ENCODE data around the gene RNU1-4.
"Not testable (repeated sequence)": the region's sequence is repeated elsewhere in the genome, so short reads cannot be mapped to it uniquely, and the experiment has no call there.

The RNU1-4 gene

DNA sequence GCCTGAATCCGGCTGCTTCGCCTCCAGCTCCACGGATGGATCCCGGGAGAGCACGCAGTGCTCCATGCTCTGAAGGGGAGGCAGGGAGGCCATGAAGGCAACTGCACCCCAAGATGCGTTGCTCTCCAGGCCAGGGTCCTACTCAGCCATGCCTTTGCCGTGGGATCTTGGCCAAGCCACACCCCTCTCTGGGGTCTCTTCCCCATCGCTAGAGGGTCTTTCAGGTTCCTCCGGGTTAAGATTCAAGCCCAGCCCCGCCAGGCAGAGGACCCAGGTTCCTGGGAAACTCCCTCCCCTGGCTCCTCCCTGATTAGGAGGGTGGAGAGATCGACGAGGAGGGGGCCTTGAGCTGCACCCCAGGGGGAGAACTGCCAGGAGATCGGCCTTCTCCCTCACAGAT is 36.2 kb upstream of the RNU1-4 start:
- H3K9me3 Mint-ChIP-seq (ENCODE audit: low read depth); H3K27me3 Mint-ChIP-seq; H3K4me1 Mint-ChIP-seq (ENCODE audit: low read depth); H3K36me3 Mint-ChIP-seq; H3K27ac Mint-ChIP-seq; H3K4me3 Mint-ChIP-seq: not testable (repeated sequence)

- H3K27me3 Mint-ChIP-seq; H3K36me3 Mint-ChIP-seq; H3K9me3 Mint-ChIP-seq (ENCODE audit: low read depth); H3K27ac Mint-ChIP-seq; H3K4me3 Mint-ChIP-seq; H3K4me1 Mint-ChIP-seq (ENCODE audit: low read depth): not testable (repeated sequence)
Measured at GRCh38 chr1:16704502-16705100, 35.7 kb upstream of the RNU1-4 start.

DNA sequence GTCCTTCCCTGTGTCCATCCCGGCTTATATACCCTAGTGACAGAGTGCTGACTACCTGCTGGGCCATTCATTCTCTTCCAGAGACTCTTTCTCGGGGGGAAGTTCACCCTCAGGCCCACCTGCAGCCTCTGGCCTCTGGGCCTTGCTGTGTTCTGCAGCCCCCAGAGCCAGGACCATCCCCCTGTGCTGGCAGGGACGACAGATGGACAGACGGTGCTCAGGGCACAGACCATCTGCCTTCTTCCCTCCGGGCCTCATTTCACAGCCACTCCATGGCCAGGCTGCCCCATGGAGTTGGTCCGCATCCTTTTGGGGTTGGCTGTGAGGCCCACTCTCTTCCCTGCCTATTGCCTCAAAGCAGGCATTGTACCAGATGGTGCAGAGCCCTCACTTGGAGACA is 34.0 kb upstream of the RNU1-4 start:
- H3K4me1 Mint-ChIP-seq (ENCODE audit: low read depth); H3K4me3 Mint-ChIP-seq; H3K27me3 Mint-ChIP-seq; H3K9me3 Mint-ChIP-seq (ENCODE audit: low read depth); H3K36me3 Mint-ChIP-seq; H3K27ac Mint-ChIP-seq: not testable (repeated sequence)

DNA sequence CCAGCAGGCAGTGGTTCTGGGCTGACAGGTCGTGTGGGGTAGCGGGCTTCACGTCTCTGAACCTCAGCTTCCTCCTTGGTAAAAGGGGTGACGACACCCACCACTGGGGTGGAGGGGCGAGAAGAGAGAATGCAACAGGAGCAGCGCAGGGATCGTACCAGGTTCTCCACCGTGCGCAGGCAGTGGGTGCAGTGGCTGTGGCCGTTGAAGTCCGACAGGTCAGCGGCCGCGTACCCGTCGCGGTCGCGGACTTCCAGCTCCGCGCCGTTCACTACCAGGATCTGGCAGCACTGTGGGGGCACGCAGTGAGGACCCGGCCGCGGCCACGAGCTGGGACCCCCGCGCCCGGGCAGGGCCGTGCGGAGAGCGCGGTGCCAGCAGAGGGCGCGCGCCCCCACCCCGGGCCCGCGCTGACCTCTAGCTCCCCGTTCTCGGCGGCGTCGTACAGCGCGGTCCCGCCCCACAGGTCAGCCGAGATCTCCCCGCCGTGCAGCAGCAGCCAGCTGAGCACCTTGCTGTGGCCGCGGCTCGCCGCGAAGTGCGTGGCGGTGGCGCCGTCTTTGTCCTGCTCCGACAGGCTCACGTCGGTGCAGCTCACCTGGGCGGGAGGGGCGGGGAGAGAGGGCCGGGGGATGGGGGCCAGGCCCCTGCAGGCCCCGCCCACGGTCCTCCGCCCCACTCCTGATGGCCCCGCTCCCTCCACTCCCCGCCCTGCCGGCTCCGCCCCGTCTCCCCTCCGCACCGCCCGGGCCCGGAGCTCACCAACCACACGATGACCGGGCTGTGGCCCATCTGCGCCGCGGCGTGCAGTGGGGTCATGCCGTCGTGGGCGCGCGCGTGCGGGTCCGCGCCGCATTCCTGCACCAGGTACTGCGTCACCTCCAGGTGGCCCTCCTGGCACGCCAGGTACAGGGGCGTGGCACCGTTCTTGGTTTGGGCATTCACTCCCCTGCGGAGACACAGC is 32.9 kb upstream of the RNU1-4 start:
- not testable (repeated sequence) for H3K9me3 Mint-ChIP-seq (ENCODE audit: low read depth); H3K36me3 Mint-ChIP-seq; H3K4me3 Mint-ChIP-seq; H3K27me3 Mint-ChIP-seq; H3K27ac Mint-ChIP-seq; H3K4me1 Mint-ChIP-seq (ENCODE audit: low read depth)

GRCh38 chr1:16708704-16709103 is 31.6 kb upstream of the RNU1-4 start:
- H3K9me3 Mint-ChIP-seq (ENCODE audit: low read depth); H3K4me3 Mint-ChIP-seq; H3K27ac Mint-ChIP-seq; H3K36me3 Mint-ChIP-seq; H3K4me1 Mint-ChIP-seq (ENCODE audit: low read depth); H3K27me3 Mint-ChIP-seq: not testable (repeated sequence)

- H3K4me3 Mint-ChIP-seq = not testable (repeated sequence)
Measured at GRCh38 chr1:16709659-16710087, 30.6 kb upstream of the RNU1-4 start.

DNA sequence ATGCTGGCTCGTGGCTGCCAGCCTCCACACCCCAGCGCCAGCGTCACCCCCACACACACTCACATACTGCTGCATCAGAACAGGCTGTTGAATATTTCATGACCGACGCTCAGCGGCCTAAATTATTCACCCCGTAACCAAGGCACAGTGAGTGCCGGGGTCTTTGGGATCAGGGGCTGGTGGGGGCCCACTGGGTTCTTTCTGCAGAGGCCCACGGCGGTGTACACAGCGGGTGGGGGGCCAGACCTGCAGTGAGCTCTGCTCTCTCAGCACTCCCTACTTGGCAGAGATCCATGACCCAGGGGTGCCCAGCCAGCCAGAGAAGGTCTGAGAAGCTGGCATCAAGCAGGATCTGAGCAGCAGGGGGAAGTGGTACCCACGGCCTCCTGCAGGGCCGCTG is 29.7 kb upstream of the RNU1-4 start:
- not testable (repeated sequence) for H3K4me1 Mint-ChIP-seq (ENCODE audit: low read depth); H3K9me3 Mint-ChIP-seq (ENCODE audit: low read depth); H3K27me3 Mint-ChIP-seq; H3K27ac Mint-ChIP-seq; H3K4me3 Mint-ChIP-seq; H3K36me3 Mint-ChIP-seq

More at GRCh38 chr1:16709659-16710087, 30.6 kb upstream of the RNU1-4 start:
- H3K27ac Mint-ChIP-seq; H3K9me3 Mint-ChIP-seq (ENCODE audit: low read depth); H3K4me1 Mint-ChIP-seq (ENCODE audit: low read depth); H3K36me3 Mint-ChIP-seq; H3K27me3 Mint-ChIP-seq: not testable (repeated sequence)

GRCh38 chr1:16712131-16712530 is 28.2 kb upstream of the RNU1-4 start:
- H3K9me3 Mint-ChIP-seq (ENCODE audit: low read depth); H3K27me3 Mint-ChIP-seq; H3K4me1 Mint-ChIP-seq (ENCODE audit: low read depth); H3K4me3 Mint-ChIP-seq; H3K27ac Mint-ChIP-seq; H3K36me3 Mint-ChIP-seq: not testable (repeated sequence)

DNA sequence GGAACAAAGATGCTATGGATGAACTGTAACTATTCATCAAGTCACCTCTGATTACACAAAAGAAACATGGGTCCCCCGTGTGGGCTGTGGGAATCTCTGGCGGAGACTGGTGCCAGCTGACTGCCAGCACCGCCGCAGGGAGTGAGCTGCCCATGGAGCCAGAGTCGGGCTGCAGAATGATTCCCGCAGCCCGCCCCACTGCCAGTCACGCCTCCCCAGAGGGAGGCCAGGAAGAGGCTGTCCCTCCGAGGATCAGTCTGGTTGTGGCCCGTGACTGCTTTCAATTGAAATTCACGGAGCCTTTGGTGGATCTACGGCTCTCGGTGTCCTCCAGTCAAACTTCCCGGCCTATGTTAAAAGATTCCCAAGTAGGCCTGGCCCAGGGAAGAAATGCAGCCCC is 27.7 kb upstream of the RNU1-4 start:
- H3K4me3 Mint-ChIP-seq; H3K36me3 Mint-ChIP-seq; H3K27ac Mint-ChIP-seq; H3K9me3 Mint-ChIP-seq (ENCODE audit: low read depth); H3K4me1 Mint-ChIP-seq (ENCODE audit: low read depth); H3K27me3 Mint-ChIP-seq: not testable (repeated sequence)

DNA sequence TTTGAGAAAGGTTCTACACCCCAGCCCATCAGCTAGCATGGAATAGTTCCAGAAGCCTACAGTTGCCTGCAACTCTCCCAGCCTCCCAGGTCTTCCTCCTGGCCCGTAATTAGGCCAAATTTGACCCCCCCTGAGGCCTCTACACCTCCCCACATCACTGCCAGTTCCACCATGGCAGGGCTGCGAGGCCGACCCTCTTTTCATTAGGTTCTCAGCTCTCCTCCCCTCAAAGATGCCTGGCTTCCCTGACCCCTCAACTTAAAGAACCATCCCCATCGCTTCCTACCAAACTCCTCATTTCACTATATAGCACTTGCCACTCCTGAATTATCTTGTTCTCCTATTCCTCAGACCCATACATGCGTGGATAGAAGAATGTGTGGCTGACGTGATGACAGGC is 27.3 kb upstream of the RNU1-4 start:
- not testable (repeated sequence) for H3K4me1 Mint-ChIP-seq (ENCODE audit: low read depth); H3K9me3 Mint-ChIP-seq (ENCODE audit: low read depth); H3K27ac Mint-ChIP-seq; H3K4me3 Mint-ChIP-seq; H3K36me3 Mint-ChIP-seq; H3K27me3 Mint-ChIP-seq

DNA sequence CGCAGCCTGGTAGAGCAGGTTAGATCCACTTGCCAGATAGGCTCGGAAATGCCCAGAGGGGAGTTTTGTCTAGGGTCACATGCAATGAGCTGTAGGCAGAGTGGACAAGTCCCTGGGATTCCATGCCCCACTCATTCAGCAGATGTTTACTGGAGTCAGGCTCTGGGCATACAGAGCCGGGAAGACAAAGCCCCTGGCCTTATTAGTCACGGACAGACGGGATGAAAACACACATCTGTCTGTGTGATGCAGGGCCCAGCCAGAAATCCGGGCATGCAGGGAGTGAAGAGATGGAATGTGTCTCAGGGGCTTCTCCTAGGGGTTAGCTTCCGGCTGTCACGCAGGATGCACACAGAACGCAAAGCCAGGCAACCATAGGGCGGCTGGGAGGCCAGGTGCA is 26.8 kb upstream of the RNU1-4 start:
- not testable (repeated sequence) for H3K4me3 Mint-ChIP-seq; H3K27me3 Mint-ChIP-seq; H3K9me3 Mint-ChIP-seq (ENCODE audit: low read depth); H3K27ac Mint-ChIP-seq; H3K4me1 Mint-ChIP-seq (ENCODE audit: low read depth); H3K36me3 Mint-ChIP-seq

DNA sequence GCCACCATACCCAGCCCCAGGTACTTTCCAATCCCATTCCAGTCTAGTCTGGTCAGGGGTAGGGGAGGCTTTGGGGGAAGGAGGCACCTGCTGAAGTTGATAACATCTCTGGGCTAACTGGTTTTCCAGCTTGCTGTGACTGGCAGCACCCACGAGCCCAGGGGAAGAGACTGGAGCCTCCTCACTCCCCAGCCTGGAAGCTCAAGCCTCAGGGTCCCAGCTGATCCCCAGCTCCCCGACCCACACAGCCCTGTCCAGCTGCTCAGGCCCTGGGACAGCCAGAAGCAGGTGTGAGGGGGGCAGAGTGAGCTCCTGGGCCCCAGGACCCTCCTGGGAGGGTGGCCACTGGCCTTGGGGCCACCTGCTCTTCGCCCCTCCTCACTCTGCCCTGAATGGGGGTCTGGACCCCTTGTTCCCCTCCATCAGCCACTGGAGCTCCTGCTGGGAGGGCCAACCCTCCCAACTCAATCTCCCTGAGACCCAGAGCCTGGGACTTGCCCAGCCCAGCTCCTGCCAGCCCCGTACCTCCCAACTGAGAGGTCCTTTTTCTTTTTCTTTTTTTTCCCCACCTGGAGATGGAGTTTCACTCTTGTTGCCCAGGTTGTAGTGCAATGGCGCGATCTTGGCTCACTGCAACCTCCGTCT is 23.5 kb upstream of the RNU1-4 start:
- Mint-ChIP-seq H3K27ac (no peak overlapping the region), H3K9me3 (ENCODE audit: low read depth) (no peaks in the 10 kb centered on the region), H3K27me3 (no peaks in the 10 kb centered on the region), H3K4me3 (no peak overlapping the region), H3K36me3 (no peaks in the 10 kb centered on the region), H3K4me1 (ENCODE audit: low read depth) (no peaks in the 10 kb centered on the region)

DNA sequence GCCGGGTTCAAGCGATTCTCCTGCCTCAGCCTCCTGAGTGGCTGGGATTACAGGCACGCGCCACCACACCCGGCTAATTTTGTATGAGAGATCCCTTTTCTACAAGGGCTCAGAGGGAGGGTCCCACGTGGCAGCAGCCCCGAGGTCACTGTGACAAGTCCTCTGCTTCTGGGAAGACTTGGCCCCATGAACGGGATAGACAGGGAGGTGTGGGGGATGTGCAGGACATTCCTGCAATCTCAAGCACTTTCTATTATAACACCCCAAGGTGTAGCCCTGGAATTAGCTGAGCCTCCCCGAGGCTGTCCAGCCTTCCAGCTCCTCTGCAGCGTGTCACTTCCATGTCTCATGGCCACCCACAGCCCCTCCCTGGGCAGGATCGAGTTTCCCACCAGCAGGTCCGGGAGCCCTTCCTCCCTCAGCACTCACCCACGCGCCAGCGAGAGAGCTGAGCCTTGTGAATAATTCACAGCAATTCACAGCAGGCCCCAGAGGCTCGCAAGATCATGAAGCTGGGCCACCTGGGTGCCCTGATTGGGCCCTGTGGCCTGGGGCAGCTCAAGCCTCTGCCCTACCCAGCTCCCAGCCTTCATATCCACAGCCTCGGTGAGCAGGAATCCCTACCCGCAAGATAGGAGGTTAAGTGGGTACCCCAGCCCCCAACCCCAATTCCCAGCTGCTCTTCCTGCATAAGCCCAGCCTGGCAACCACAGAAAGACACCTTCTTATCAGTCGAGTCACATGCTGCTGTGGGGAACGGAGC is 22.8 kb upstream of the RNU1-4 start:
- no peak overlapping the region for H3K27ac Mint-ChIP-seq
- H3K4me3 Mint-ChIP-seq = no peak overlapping the region
- no peaks in the 10 kb centered on the region for H3K9me3 Mint-ChIP-seq (ENCODE audit: low read depth)
- H3K36me3 Mint-ChIP-seq = no peaks in the 10 kb centered on the region
- no peaks in the 10 kb centered on the region for H3K27me3 Mint-ChIP-seq
- no peaks in the 10 kb centered on the region for H3K4me1 Mint-ChIP-seq (ENCODE audit: low read depth)

DNA sequence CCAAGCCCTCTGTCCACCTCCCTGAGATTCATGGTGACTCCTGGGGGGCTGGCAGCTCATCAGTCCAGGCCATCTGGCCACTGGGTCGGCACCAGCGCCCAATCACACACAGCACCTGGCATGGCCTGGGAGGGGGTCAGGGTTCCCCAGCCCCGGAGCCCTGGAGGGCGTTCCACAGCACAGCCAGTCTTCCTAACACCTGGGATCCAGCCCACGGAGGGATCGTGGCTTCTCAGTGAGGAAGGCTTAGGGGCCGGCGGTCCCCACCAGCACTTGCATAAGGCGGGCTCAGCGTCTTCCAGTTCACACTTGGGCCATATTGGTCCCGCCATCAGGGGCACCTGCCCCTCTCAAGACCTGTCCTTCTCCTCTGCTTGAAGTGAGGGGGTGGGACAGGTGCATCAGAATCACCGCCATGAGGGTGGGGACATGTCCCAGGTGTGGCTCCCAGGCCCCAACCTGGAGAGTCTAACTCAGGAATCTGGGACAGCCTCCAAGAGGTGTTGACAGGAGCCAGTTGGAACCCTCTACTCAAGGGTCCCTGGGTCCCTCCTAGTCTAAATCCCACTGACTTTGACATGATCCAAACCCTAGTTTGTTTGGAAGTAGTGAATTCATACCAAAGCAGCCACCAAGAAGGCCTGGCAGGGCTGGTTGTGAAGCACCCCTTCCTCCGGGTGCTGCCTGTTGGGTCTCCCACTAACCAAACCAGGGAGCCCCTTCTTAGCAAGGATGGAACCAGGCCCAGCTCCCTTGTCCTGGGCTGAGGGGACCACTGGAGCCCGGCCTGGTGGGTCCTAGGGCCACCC is 22.0 kb upstream of the RNU1-4 start:
- not testable (repeated sequence) for H3K4me1 Mint-ChIP-seq (ENCODE audit: low read depth); H3K36me3 Mint-ChIP-seq; H3K27ac Mint-ChIP-seq; H3K9me3 Mint-ChIP-seq (ENCODE audit: low read depth); H3K27me3 Mint-ChIP-seq; H3K4me3 Mint-ChIP-seq
